ENCODE data around the gene POMZP3.
"Not testable (repeated sequence)": the region's sequence is repeated elsewhere in the genome, so short reads cannot be mapped to it uniquely, and the experiment has no call there.

The POMZP3 gene

GRCh38 chr7:76588586-76588985 is 38.5 kb downstream of the POMZP3 start:
- not testable (repeated sequence) for DNase-seq (ENCODE audit: low read depth)

GRCh38 chr7:76586585-76587315 is 40.3 kb downstream of the POMZP3 start:
- DNase-seq (ENCODE audit: low read depth) = not testable (repeated sequence)

- DNase-seq (ENCODE audit: low read depth) = not testable (repeated sequence)
These were observed 43.3 kb downstream of the POMZP3 start for GRCh38 chr7:76583636-76584281.

- DNase-seq (ENCODE audit: low read depth) = not testable (repeated sequence)
These were observed 44.0 kb downstream of the POMZP3 start for GRCh38 chr7:76582848-76583631.

- DNase-seq (ENCODE audit: low read depth) = not testable (repeated sequence)
These were observed 51.0 kb downstream of the POMZP3 start for GRCh38 chr7:76575919-76576655.

- not testable (repeated sequence) for DNase-seq (ENCODE audit: low read depth)
These were observed 51.6 kb downstream of the POMZP3 start for GRCh38 chr7:76575431-76575830.

- not testable (repeated sequence) for DNase-seq (ENCODE audit: low read depth)
These were observed 54.8 kb downstream of the POMZP3 start for GRCh38 chr7:76572296-76572695.

- DNase-seq (ENCODE audit: low read depth) = not testable (repeated sequence)
These were observed 56.7 kb downstream of the POMZP3 start for GRCh38 chr7:76570324-76570775.

- DNase-seq (ENCODE audit: low read depth) = not testable (repeated sequence)
These were observed 58.3 kb downstream of the POMZP3 start for GRCh38 chr7:76568742-76569141.

- not testable (repeated sequence) for DNase-seq (ENCODE audit: low read depth)
These were observed 59.3 kb downstream of the POMZP3 start for GRCh38 chr7:76567753-76568152.

- DNase-seq (ENCODE audit: low read depth) = not testable (repeated sequence)
These were observed 59.8 kb downstream of the POMZP3 start for GRCh38 chr7:76567311-76567710.

- DNase-seq (ENCODE audit: low read depth) = not testable (repeated sequence)
These were observed 62.1 kb downstream of the POMZP3 start for GRCh38 chr7:76565001-76565400.

GRCh38 chr7:76561342-76561741 is 65.7 kb downstream of the POMZP3 start:
- not testable (repeated sequence) for DNase-seq (ENCODE audit: low read depth)

GRCh38 chr7:76560157-76560556 is 66.9 kb downstream of the POMZP3 start:
- DNase-seq (ENCODE audit: low read depth) = not testable (repeated sequence)
